Fibroblast of the conjunctiva (primary cell): ENCODE measurements around the gene MAD1L1.
A peak's percentile ranks its signal among the peaks of the same experiment; 100 is the strongest.

Experiments
- DNase-seq: peaks from one replicate; pipeline ENCODE4 v3.0.0-alpha.2; 2010; ENCODE audit warnings: low read depth

Gene MAD1L1

DNA sequence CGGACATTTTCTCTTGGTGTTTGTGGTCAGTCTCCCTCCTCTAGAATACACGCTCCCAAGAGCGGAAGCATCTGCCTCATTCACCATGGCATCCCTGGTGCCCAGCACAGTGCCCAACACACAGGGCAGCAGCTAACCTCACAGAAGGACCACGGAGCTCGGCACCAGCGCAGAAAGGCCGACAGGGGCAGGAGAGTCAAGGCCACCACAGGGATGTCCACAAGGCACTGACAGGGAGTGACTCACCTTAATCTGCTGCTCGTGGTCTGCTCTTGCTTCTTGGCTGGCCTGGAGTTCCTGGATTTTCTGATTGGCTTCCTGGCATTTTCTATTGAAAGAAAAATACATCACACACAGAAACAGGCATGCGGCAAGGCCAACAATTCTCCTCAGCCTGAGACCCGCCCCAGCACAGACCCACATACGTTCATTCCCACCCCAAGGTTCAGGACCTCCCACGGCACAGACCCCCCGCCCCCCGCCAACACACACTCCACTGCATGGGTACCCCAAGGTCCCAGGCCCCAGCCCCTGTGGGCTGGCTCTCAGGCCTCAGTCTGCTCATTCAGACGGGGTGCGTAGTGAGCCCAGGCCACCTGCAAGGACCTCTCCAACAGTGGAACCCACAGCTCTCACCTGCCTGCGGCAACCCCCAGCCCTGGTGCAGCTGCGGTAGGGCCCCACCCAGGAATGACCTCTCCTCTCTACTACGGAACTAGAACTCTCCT is 14.9 kb downstream of the MAD1L1 start:
- no peak for DNase-seq

DNA sequence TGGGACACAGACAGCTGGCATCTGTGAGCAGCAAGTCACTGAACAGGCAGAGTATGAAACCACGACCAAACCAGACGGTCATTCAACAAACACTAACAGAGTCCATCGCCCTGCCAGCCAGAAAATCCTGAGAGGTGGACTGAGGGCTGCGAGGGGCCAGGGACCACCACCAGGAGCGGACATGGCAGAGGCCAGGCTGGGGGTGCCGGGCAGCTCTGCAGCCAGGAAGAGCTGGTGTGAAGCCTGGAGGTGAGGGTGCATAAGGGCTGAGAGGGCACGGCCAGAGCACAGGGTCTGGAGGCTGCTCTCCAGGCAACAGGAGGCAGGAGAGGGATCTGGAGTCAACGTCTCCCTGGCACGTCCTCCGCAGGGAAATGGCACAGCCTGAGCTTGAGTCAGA is 15.5 kb downstream of the MAD1L1 start:
- DNase-seq = no peak

DNA sequence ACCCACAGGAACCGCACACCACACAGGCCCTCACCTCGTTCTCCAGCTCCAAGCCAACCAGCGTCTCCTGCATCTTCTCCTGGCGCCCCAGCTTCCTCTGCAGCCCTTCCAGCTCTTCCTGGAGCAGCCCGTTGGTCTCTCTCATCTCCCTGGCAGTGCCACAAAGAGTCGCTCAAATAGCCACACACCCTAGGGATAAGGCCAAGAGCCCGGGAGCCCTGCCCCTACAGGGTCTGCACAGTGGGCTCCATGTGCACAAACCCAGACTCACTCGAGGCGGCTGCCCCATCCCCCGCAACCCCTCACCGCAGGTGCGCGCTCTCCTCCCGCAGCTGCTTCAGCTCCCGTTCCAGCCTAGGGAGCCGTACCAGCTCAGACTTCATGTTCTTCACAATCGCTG is 16.9 kb downstream of the MAD1L1 start:
- DNase-seq = no peak

DNA sequence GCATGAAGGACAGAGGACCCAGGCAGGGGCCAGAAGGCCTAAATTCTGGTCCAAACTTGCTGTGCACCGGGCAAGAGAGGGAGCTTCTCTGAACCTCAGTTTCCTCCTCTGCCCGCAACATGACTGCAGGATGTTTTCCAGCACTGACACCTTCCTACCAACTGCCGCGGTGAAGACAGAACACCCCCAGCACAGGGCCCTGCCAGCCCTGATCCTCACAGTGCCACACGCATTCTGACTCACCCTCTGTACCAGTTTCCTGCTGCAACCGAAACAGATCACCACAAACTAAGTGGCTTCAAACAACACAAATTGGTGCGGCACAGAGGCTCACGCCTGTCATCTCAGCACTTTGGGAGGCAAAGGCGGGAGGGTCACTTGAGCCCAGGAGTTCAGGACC is 18.1 kb downstream of the MAD1L1 start:
- DNase-seq = no peak

DNA sequence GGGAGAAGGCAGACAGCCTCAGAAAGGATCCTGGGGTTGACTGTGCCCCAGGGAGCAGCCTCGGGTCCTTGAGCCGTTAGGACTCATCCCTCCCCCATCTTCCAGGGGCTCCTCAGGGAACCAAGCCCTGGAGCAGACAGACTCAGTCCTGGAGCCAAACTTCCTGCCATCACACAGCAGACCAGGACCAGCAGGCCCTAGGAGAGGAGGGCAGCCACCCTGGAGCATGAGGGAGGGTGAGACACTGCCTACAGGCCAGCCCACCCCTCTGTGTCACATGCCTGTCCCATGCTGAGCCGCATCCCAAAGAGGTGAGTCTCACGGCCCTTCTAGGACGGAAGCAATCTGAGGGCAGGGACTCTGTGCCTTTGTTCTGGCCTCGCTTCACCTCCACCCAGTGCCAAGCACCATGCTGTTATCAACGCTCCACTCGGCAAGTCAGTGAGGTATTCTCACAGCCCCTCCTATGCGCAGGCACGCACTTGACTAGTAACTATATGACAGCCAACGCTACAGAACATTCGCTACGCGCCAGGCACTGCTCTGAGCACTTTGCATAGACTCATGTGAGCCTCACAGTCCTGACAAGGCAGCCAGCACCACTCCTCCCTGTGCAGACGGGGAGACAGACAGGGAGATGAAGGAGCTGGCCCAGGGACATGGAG is 19.1 kb downstream of the MAD1L1 start:
- DNase-seq = no peak

DNA sequence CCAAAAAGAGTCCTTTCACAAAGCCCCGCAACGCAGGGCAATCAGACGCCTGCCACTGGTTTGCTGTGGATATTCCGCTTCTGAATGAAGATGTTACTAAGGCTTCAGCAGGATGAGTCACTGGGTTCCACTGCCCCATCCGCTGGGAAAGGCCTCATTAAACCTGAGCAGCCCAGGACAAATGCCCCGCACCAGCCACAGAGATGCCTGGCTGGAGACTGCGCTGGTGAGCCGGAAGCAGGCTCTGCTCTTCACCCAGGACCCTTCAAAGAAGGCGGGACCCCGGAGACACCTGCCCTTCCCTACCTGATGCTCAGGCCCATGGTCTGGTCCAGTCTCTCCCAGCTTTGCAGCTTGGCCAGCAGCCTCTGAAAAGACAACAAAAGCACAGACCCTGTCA is 19.8 kb downstream of the MAD1L1 start:
- DNase-seq = no peak

DNA sequence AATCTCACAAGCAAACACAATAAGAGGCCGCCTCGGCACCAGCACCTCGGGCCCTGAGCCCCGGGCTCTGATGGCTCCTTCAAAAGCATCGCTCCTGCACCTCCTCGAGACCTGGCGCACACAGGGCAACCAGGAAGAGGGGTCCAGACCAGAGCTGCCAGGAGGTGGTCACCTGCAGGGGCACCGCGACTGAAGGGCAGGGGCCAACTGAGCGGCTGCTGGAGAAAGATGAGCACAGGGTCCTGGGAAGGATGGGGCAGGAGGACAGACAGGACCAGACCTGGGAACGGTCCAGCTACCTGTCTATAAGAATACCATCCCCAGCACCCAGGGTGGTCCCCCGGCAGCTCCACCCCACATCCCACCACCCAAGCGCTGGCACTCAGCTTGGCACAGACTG is 20.8 kb downstream of the MAD1L1 start:
- no peak for DNase-seq

DNA sequence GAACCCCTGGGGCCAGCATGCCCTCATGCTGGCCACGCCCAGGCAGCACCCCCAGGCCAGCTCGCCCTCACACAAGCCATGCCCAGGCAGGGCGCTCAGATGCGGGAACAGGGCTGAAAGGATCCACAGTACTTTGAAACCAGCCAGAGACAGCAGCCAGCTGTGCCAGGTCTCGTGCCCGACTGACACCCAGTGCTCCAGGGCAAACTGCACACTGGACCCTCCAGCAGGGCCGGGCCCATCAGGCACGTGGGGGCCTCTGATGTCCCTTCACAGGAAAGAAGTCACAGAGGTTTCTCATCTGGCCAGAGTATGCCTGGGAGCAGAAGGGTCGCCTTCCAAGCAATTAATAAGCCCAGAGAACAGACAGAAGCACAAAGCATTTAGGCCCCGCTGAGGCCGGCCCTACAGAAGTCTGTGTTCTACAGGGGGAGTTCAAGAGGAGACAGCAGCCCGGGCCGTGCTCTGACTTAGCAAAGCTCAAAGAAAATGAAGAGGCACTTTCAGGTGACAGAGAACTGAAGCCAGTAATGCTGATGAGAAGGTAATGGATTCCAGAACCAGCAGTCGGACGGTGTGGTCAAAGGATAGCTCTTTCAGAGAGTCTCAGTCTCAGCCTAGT is 21.4 kb downstream of the MAD1L1 start:
- no peak for DNase-seq

DNA sequence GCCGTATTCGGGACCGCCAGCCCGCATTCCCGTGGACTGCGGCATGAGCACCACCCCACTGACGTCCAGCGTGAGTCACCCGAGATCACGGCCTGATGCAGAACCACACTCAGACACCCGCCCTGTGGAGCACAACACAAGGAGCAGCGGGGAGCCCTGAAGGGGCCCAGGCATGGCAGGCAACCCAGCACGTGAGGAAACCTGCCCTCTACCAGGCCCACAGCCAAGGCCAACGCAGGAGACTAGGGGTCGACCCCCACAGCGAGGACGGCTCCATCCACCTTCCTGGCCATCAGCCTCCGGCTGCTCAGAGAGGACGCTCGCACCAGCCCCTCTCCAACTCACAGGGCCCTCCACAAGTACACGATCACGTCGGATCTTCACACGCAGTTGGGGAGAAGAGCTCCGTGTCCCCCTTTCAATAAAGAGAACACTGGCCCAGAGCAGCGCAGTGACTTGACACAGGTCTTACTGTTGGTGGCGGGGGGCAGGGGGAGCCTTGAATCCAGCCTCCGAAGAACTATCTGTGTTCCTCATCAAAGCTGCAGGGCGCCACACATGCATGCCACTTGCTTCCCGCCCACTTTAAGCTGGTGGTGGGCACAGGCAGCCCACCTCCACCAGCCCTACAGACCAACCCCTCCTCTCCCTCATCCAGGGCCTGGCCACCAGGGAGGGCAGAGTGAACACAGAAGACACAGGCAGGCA is 22.0 kb downstream of the MAD1L1 start:
- no peak for DNase-seq

DNA sequence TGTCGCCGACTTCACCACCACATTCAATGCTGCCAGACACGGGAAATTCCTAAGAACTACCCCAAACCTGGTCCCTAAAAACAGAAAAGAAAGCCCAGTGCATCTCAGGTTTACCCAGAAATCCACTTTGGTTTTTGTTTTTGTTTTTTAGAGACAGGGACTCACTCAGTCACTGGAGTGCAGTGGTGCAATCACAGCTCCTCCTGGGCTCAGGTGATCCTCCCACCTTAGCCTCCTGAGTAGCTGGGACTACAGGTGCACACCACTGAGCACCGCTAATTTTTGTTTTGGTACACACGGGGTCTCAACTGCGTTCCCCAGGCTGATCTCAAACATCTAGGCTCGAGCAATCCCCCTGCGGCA is 22.8 kb downstream of the MAD1L1 start:
- no peak for DNase-seq

DNA sequence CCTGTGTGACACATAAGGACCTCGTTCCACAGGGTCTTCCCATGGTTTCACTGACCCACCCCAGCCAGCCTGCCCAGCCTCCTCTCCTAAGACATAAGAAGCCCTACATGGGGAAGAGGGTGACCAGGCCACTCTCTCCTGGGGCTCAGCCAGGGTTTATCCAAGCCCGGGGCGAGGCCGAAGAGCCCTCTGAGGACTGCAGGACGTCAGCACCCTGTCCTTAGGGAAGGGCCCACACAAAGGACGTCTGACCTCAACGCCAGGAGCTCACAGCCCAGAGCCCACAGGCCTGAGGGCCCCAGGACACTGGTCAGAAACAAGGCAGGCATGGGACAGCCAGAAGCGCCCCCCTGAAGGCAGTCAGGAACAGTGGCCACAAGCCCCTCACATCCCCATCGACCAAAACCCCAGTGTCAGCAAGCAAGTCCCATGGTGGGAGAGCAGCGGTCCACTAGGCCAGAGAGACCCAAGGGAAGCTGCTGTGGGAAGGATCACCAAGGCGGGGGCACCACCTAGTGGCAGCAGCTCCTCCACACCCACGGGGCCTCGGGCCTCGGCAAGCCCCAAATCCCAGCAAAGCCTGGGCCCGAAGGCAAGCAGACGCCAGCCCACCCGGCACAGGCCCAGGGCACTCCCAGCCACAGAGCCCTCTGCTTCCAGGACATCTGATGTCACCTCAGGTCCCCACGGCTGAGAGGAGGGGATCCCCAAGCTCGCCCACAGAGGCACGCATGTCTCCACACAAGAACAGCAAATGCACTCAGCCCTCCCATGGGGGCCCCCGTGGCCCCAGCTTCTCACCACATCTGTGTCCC is 23.4 kb downstream of the MAD1L1 start:
- DNase-seq = peak; percentile 63

DNA sequence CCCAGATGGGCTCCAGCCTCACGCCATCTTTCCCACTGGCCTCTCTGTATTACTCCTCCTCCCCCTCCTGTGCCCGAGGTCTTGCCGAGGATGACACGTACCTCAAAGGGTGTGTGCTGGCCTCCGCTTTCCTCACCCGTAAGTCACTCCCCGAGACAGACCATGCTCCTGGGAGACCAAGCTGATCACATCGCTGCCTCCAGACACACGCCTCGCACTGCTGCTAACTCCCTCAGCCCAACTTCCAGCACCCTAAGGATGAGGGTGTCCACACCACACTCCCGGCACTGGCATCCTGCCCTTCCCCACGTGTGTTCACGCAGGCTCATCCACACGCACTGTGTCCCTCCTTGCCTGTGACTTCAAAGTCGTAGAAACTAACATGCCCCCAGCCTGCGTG is 24.0 kb downstream of the MAD1L1 start:
- DNase-seq = no peak

DNA sequence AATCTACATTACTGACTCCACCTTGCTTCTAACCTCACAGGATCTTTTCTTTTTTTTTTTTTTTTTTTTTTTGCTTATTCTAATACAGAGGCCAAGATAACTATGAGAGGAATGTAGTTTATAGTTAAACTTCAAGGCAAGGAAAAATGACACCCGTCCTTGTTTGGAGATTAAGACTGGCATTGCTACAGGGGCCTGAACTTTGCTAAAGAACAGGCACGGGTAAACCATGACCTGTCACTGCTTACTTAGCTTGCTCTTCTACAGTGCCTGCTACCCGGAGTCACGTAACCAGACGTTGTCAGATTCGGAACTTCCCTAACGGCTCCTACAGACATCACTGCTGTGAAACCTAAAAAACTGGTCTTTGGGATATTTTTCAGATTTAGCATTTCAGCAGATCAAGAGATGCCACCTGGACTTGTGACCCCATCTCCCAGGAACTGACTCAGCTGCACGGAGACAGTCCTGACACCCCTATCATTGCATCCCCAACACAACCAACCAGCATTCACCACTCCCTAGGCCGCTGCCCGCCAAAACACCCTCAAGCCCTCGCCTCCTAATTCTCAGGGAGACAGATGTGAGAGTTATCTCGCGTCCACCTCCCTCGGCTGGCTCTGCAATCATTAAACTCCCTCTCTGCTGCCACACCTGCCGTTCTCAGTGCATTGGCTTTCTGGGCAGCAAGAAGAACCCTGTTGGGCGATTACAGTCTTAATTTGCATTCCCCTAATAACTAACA is 27.5 kb downstream of the MAD1L1 start:
- no peak for DNase-seq

DNA sequence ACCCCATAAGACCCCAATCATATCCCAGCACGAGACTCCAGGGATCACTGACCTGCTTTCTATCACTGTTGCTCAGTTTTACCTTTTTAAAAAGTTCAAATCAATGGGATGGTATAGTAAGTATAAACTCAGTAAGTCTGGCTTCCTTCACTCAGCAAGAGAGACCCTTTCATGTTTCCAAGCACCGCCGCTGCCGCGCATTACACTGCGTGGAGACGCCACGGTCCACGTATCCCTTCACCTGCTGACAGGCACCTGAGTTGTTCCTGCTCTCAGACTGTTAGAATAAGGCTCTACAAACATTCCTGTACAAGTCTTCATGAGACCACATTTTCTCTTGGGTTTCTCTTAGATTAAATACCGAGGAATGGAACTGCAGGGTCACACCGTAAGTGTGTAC is 28.3 kb downstream of the MAD1L1 start:
- no peak for DNase-seq

DNA sequence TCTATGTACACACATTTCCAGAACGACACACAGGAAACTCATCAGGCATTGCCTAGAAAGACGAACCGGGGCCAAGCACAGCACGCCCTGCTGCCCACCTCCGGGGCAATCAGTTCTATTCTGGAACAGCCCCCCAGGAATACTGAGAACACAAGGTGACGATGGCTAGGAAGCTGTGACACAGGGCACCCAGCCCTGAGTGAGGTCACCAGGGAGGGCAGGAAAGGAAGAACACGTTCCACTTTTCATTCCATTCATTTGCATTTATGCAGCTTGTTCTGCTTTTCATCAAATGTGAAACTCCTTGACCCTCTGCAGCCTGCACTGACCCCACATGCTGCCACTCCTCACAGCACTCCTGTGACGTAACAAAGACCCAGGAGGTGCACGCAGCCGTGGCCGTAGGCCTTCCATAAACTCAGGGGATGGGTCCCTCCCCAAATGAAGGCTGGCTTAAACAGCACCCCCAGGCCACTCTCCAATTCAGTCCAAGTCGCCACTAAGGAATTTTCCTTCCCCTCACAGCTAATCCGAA is 28.9 kb downstream of the MAD1L1 start:
- DNase-seq = no peak

DNA sequence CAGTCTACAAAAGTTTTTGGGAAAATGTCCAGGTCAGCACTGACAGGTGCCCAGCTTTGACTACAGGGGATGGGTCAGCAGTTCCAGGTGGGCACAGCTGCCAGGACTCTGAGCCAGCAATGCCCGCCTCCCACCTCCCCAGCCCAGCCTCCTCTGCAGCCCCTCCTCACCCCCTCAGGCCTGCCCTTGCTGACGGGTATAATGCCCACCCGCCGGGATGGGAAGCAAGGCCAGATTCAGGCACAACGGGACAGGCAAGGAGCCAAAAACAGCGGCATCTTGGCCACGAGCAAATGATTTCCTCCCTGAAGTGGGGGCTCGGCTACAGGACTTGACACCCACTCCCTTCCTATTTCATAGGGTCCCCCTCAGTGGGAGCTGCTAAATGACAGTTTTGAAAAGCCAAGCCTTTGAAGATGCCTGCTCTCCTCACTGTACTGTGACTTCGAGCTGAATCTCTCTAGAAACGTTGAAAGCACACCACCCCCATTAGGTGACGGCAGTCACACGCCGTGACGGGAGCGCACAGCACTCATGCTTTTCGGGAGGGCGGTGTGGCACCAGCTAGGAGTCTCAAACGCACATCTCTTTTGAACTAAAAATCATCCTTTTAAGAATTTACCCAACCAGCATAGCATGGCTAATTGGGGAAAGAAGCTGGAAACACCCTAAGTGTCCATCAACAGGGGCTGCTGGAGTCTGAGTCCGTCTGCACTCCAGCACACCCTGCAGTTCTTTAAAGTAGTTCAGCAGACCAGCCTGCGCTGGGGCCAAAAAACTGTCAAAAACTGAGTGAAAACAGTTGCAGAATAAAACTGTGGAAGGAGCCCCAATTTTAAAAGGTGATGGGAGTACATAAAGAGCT is 29.6 kb downstream of the MAD1L1 start:
- DNase-seq = no peak

DNA sequence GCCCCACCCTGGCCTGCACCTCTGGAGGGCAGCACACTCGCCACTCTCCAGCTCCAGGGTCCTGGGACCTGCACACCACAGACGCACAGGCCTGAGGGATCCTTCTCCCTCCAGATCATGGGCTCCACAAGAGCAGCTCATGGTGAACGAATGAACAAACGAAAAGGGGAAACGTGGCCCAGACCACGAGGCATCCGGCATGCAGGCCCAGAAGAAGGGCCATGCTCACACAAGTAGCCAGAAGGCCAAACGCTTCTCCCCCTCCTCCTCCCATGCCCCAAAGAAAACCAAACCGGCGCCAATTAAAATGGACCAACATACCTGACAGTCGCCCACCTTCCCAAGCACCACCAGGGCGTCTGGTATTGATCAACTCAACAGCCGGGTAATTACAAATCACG is 30.4 kb downstream of the MAD1L1 start:
- no peak for DNase-seq

DNA sequence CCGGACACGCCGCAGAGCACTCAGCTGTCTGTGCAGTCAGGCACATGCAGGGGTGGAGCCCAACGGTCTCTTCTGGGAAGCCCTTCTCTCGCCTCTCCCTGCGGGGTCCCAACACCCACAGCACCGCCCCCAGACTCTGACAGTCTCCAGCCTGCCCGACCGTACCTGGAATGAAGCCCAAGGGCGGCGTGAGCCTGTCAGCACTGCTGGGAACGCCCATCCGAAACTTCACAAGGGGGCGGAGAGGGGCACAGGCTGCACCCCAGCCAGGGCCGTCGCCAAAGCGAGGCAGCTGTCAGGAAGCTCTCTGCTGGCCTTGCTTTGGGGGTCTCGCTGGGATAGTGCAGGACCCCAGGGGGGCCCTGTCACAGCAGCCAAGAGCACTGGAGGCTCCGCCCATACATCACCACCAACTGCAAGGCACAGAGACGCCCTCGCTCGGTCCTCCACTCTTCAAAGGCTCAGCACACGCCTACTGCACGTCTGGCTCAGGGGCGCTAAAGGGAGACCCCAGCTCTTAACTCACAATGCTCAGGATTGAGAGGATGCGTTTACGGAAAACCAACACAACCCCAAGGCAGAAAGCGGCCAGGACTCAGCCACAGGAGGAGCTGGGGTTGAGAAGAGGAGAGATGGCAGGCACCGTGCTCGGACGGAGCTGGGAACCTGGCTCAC is 30.9 kb downstream of the MAD1L1 start:
- DNase-seq = no peak

DNA sequence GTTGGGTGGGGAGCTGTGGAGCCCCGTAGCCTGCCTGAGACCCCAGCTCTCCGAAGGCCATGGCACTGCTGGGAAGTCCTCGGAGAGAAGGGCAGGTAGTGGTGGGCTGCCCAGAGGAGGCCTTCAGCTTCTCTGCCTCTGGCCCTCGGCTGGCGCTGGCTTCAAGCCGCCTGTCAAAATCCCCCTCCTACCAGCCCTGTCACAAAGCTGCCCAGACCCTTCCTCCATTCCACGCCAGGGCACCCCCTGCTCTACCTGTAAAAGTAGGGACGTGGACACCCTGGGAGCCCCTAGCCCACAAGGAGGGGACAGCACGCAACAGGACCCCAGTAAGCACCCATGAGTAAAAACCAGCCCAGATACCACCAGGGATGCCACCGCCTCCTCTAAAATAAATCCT is 31.6 kb downstream of the MAD1L1 start:
- DNase-seq = no peak

DNA sequence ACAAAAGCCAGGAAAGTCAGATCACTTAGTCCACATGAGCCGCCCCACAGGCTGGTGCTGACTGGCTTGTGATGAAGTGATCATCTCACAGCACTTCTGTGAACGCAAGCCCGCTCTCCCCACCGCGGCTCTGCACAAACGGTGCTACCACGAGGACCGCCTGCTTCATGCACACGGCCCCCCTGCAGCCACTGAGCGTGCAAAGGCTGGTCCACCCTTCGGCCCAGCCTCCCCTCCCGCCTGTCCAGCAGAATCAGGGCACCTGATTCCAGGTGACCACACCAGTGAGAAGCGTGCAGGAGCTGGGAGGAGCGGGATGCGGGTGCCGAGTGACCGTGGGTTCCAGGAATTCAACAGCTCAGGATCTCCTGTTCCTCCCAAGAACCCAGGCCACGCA is 32.2 kb downstream of the MAD1L1 start:
- DNase-seq = no peak
